BLaER1 treated with 17β-estradiol and CSF1 and Interleukin-3, amounts not matched to agents 10 nM and 100 nM (cell line): ENCODE results near the gene DIP2B.
"Not testable (repeated sequence)": the region's sequence is repeated elsewhere in the genome, so short reads cannot be mapped to it uniquely, and the experiment has no call there.

Experiments
- H3K27ac ChIP-seq, 11 experiments: shearing (Covaris generic); formaldehyde crosslinking; 2 replicates each; pipeline ENCODE4 v1.8.1; 2022
- H3K27me3 ChIP-seq, 11 experiments: shearing (Covaris generic); formaldehyde crosslinking; 2 replicates each; pipeline ENCODE4 v1.8.1; 2022
- H3K36me3 ChIP-seq, 11 experiments: shearing (Covaris generic); formaldehyde crosslinking; 2 replicates each; pipeline ENCODE4 v1.8.1; 2022
- H3K4me1 ChIP-seq, 10 experiments: shearing (Covaris generic); formaldehyde crosslinking; 2 replicates each; pipeline ENCODE4 v1.8.1; 2022
- H3K4me2 ChIP-seq, 11 experiments: shearing (Covaris generic); formaldehyde crosslinking; 2 replicates each; pipeline ENCODE4 v1.8.1; 2022
- H3K4me3 ChIP-seq, 10 experiments: shearing (Covaris generic); formaldehyde crosslinking; 2 replicates each; pipeline ENCODE4 v1.8.1; 2022
- H3K9ac ChIP-seq, 11 experiments: shearing (Covaris generic); formaldehyde crosslinking; 2 replicates each; pipeline ENCODE4 v1.8.1; 2022
- H3K9me3 ChIP-seq, 11 experiments: shearing (Covaris generic); formaldehyde crosslinking; replicated peaks in 1 of 11; 2 replicates each; pipeline ENCODE4 v1.8.1; 2022
- H4K20me1 ChIP-seq, 11 experiments: shearing (Covaris generic); formaldehyde crosslinking; 2 replicates each; pipeline ENCODE4 v1.8.1; 2022
- Cebpa-rat ChIP-seq, 11 experiments: shearing (Covaris generic); IDR thresholded peaks; 2 replicates each; pipeline ENCODE4 v1.8.1; 2022

Gene DIP2B

DNA sequence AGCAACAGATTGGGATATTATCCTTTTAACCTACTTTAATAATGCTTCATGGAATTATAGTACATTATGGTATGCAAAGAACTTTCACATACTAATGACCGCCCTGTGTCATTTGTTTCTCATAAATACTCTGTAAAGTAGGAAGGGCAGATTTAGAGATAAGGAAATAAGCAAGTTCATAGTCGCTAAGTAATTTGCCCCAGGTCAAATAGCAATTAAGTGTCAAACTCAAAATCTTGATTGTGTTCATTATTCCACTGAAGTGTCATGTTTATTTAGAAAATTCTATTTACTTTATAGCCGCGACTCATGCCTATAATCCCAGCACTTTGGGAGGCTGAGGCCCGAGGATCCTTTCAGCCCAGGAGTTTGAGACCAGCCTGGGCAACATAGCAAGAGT lies 160.4 kb downstream of the DIP2B start:
- TF ChIP-seq Cebpa-rat (IDR thresholded peaks at IDR 0.05): no peak
- H3K36me3 ChIP-seq: peaks cover 27 to 93% (median 54%) of the 10 kb centered on the region in 11 experiments
- no peaks in the 10 kb centered on the region for H3K9me3 ChIP-seq
- no peaks in the 10 kb centered on the region for H3K27me3 ChIP-seq
- no peak overlapping the region for H3K9ac ChIP-seq
- no peak overlapping the region for H3K27ac ChIP-seq
- no peak overlapping the region for H3K4me2 ChIP-seq
- H3K4me1 ChIP-seq: no peaks in the 10 kb centered on the region; a peak in 1 of 20 replicates
- no peak overlapping the region for H3K4me3 ChIP-seq
- peaks cover 0 to 97% (median 76%) of the 10 kb centered on the region in 11 experiments; a peak in 17 of 22 replicates for H4K20me1 ChIP-seq

DNA sequence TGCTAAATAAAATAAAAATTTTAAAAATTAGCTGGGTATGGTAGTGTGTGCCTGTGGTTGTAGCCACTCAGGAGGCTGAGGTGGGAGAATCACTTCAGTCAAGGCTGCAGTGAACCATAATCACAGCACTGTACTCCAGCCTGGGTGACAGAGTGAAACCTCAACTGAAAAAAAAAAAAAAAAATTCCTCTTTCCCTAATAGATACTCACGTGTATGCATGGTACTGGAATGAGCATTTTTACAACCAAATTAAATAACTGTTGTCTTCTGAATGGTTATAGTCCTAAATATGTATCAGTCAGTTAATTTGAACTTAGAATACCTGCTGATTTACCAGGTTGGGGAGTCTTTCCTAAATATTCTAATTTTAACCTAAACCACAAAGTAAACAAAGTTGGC lies 160.8 kb downstream of the DIP2B start:
- TF ChIP-seq Cebpa-rat (IDR thresholded peaks at IDR 0.05): no peak
- no peaks in the 10 kb centered on the region for H3K27me3 ChIP-seq
- peaks cover 27 to 93% (median 54%) of the 10 kb centered on the region in 11 experiments for H3K36me3 ChIP-seq
- no peak overlapping the region for H3K4me3 ChIP-seq
- H3K4me1 ChIP-seq: no peaks in the 10 kb centered on the region; a peak in 1 of 20 replicates
- H3K4me2 ChIP-seq: no peak overlapping the region
- H3K9me3 ChIP-seq: no peaks in the 10 kb centered on the region
- H3K9ac ChIP-seq: no peak overlapping the region
- H4K20me1 ChIP-seq: peaks cover 0 to 98% (median 76%) of the 10 kb centered on the region in 11 experiments; a peak in 17 of 22 replicates
- H3K27ac ChIP-seq: no peak overlapping the region

DNA sequence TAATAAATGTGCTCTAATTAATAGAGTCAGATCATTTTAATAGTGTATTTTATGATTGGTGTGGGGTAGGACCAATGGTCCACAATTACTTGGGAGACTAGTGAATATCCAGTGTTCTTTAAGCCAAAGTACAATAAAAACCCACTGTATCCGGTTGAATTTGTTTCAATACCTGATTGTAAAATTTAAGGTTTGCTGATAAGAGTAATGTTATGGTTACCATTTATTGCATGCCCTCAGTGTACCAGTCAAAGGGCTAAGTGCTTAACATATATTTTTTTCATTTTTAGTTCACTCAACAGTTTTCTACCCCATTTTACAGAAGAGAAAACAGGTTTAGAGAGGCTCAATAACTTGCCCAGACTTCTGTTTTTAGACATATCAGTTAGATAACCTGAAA lies 161.2 kb downstream of the DIP2B start:
- no peak overlapping the region for H3K27ac ChIP-seq
- H3K4me1 ChIP-seq: no peaks in the 10 kb centered on the region; a peak in 1 of 20 replicates
- H3K4me3 ChIP-seq: no peak overlapping the region
- peaks cover 26 to 93% (median 54%) of the 10 kb centered on the region in 11 experiments; a peak in 21 of 22 replicates for H3K36me3 ChIP-seq
- H3K9ac ChIP-seq: no peak overlapping the region
- no peaks in the 10 kb centered on the region for H3K9me3 ChIP-seq
- H3K4me2 ChIP-seq: no peak overlapping the region
- no peaks in the 10 kb centered on the region for H3K27me3 ChIP-seq
- peaks cover 0 to 98% (median 76%) of the 10 kb centered on the region in 11 experiments; a peak in 17 of 22 replicates for H4K20me1 ChIP-seq
- no peak for TF ChIP-seq Cebpa-rat (IDR thresholded peaks at IDR 0.05)

DNA sequence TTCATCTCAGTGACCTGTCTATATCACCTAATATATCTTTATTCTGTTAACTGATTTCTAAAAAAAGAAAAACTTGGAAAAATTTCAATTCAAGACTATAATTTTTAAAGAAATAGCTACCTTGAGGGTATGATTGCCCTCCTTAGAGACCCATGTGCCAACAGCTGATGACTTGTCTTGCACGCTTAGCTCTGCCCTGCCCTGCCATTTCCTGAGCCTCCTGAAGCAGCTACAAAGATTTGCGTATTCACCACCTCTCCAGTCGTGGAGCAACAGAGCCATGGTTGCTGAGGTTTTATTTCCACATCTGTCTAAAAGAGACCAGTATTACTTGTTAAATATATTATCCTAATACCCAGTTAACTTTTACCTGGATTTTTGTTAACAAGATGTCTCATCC lies 167.4 kb downstream of the DIP2B start:
- H3K27ac ChIP-seq: no peak overlapping the region
- no peak for TF ChIP-seq Cebpa-rat (IDR thresholded peaks at IDR 0.05)
- peaks cover 0 to 91% (median 24%) of the 10 kb centered on the region in 11 experiments; a peak in 15 of 22 replicates for H4K20me1 ChIP-seq
- no peak overlapping the region for H3K9ac ChIP-seq
- H3K4me2 ChIP-seq: no peak overlapping the region
- H3K9me3 ChIP-seq: no peaks in the 10 kb centered on the region
- H3K36me3 ChIP-seq: peaks cover 63 to 100% (median 80%) of the 10 kb centered on the region in 11 experiments
- H3K27me3 ChIP-seq: no peaks in the 10 kb centered on the region
- H3K4me1 ChIP-seq: no peaks in the 10 kb centered on the region
- no peak overlapping the region for H3K4me3 ChIP-seq

DNA sequence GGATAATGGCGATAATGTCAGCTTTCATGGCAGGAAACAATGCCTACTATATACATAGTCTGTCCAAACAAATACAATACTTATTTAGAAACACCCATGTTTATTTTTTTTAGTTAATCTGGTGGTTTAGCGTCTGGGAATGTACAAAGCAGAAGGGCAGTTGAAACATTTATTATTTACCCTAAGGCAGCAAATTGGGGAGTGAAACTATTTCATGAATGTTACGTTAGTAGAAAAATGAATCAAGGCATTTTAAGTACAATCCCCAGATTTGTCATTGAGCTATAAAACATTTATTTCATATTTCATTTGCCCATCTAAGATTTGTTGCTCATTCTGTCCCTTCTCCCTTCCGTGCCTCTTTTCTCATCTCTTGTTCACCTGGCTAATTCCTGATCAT lies 172.0 kb downstream of the DIP2B start:
- H3K9ac ChIP-seq: no peak overlapping the region
- no peaks in the 10 kb centered on the region for H3K9me3 ChIP-seq
- no peaks in the 10 kb centered on the region for H3K27me3 ChIP-seq

DNA sequence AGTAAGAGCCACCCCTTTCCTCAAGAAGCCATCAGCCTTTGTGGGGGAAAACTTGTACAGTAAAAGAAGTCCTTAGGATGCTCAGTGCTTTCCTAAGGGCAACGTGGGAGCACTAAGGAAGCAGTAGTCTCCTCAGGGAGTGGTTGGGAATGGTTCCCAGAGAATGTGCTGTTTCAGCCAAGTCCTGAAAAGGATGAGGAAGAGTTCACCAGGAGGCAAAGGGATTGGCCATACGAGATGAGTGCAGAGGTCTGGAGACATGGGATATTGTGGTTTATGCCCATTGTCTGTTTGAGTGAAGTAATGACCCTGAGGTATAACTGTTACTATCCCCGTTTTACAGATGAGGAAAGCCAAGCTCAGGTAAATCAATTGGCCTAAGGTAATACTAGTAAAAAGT lies 173.1 kb downstream of the DIP2B start:
- H3K4me1 ChIP-seq: no peaks in the 10 kb centered on the region

More for the DNA sequence above, 172.0 kb downstream of the DIP2B start:
- no peaks in the 10 kb centered on the region for H3K4me1 ChIP-seq
- H3K27ac ChIP-seq: no peak overlapping the region
- no peak overlapping the region for H3K4me2 ChIP-seq
- no peak for TF ChIP-seq Cebpa-rat (IDR thresholded peaks at IDR 0.05)
- H3K4me3 ChIP-seq: no peak overlapping the region
- H3K36me3 ChIP-seq: peaks cover 80 to 100% (median 97%) of the 10 kb centered on the region in 11 experiments
- peaks cover 0 to 78% (median 2%) of the 10 kb centered on the region in 11 experiments; a peak in 6 of 22 replicates for H4K20me1 ChIP-seq

DNA sequence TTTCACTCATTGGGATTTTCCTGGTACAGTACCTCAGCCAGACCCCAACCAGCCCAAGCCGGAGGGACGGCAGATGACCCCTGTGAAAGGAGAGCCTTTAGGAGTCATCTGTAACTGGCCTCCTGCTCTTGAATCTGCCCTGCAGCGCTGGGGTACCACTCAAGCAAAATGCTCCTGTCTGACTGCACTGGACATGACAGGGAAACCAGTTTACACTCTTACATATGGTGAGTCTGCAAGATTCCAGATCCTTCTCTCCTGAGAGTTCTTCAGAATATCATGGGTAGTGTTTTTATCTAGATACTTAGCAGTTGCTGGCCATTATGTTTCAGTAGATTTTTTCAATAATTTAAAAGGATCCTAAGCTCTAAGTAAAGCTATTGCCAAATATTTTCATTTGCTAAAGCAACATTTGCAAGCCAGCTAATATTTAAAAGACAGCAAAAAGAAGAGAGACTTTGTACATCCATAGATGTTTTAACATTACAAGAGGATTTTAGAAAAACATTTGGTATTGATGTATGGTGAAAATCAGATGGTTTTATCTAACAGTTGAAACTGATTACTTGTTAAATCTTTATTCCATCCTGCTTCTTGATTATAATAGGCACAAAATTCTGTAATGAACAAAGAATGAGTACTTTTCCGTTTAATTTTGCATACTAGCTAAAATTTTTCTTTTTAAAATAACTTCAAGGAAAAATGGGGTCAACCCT lies 174.0 kb downstream of the DIP2B start:
- Histone ChIP-seq H3K9ac (no peak overlapping the region), H3K27me3 (no peaks in the 10 kb centered on the region), H3K27ac (no peak overlapping the region), H3K4me2 (no peak overlapping the region), H3K4me3 (no peak overlapping the region), H3K9me3 (no peaks in the 10 kb centered on the region), H3K36me3 (peaks cover 92 to 100% (median 100%) of the 10 kb centered on the region in 11 experiments), H3K4me1 (no peaks in the 10 kb centered on the region), H4K20me1 (peaks cover 0 to 64% (median 2%) of the 10 kb centered on the region in 11 experiments; a peak in 6 of 22 replicates)
- no peak for TF ChIP-seq Cebpa-rat (IDR thresholded peaks at IDR 0.05)

More for the DNA sequence above, 173.1 kb downstream of the DIP2B start:
- Histone ChIP-seq H3K9me3 (no peaks in the 10 kb centered on the region), H3K9ac (no peak overlapping the region), H3K27ac (no peak overlapping the region), H4K20me1 (peaks cover 0 to 70% (median 2%) of the 10 kb centered on the region in 11 experiments; a peak in 6 of 22 replicates), H3K27me3 (no peaks in the 10 kb centered on the region), H3K4me2 (no peak overlapping the region), H3K4me3 (no peak overlapping the region), H3K36me3 (peaks cover 89 to 100% (median 99%) of the 10 kb centered on the region in 11 experiments)
- no peak for TF ChIP-seq Cebpa-rat (IDR thresholded peaks at IDR 0.05)

DNA sequence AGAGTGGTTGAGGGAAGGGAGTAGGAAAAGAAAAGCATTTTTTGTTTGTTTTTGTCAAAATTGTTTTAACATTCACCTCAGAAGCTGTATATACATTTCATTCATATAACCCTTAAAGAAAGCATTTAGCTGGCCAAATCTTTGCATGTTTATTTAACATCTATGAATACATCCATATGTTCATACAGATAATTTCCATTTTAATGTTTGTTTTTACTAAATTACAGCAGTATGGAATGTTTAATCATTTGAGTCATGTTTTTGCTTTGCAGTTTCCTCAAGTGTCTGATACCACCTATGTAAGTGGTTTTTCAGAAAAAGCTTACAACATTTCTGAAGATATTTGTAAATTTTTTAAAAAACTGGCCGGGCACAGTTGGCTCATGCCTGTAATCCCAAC lies 174.8 kb downstream of the DIP2B start:
- H3K36me3 ChIP-seq: peaks cover 92 to 100% (median 100%) of the 10 kb centered on the region in 11 experiments
- H3K4me1 ChIP-seq: no peaks in the 10 kb centered on the region
- H3K9ac ChIP-seq: no peak overlapping the region
- TF ChIP-seq Cebpa-rat (IDR thresholded peaks at IDR 0.05): no peak
- H4K20me1 ChIP-seq: peaks cover 0 to 61% (median 2%) of the 10 kb centered on the region in 11 experiments; a peak in 7 of 22 replicates
- H3K4me2 ChIP-seq: no peak overlapping the region
- no peak overlapping the region for H3K4me3 ChIP-seq
- H3K9me3 ChIP-seq: no peaks in the 10 kb centered on the region
- H3K27me3 ChIP-seq: no peaks in the 10 kb centered on the region
- H3K27ac ChIP-seq: no peak overlapping the region

DNA sequence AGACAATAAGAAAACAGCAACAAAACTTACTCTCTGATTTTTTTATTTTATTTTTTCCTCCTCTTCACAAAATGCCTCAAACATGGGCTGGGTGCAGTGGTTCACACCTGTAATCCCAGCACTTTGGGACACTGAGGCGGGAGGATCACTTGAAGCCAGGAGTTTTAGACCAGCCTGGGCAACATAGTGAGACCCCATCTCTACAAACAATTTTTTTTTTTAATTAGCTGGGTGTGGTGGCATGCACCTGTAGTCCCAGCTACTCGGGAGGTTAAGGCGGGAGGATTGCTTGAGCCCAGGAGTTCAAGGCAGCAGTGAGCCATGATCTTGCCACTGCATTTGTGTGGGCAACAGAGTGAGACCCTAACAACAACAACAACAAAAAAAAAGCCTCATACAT lies 176.3 kb downstream of the DIP2B start:
- H3K27me3 ChIP-seq, H3K4me3 ChIP-seq, H3K4me2 ChIP-seq, H3K4me1 ChIP-seq, H3K27ac ChIP-seq, H3K9ac ChIP-seq, H3K9me3 ChIP-seq: not testable (repeated sequence)
- Histone ChIP-seq H3K36me3 (peaks cover 92 to 100% (median 100%) of the 10 kb centered on the region in 11 experiments), H4K20me1 (peaks cover 0 to 54% (median 2%) of the 10 kb centered on the region in 11 experiments; a peak in 7 of 22 replicates)
